HG03460 (cell line): Measurements from ENCODE around the gene VRK3.
"Not testable (repeated sequence)": the region's sequence is repeated elsewhere in the genome, so short reads cannot be mapped to it uniquely, and the experiment has no call there.

Experiments used
- ATAC-seq: cut with Tn5 transposase; IDR thresholded peaks from one replicate; pipeline ENCODE4 v1.9.1; 2021; ENCODE audit not compliant: unreplicated experiment

VRK3 gene

GRCh38 chr19:49958596-49958995 lies 66.6 kb downstream of the VRK3 start:
- not testable (repeated sequence) for ATAC-seq

DNA sequence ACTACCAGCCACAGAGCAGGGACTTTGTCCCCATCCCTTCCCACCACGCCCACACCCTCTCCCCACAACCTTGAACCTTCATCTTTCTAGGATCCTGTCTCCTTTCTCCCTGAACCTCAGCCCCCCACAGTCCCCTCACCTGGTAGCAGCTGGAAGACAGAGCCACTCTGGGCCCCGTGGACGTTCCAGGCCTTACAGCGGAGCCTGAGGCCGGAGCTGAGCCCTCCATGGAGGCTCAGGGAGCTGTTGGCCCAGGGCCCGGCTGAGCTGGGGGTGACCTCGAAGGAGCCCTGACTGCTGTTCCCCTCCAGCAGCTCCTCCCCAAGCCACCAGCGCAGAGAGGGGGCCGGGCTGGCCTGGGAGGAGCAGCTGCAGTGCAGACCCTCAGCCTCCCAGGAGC lies 67.0 kb downstream of the VRK3 start:
- not testable (repeated sequence) for ATAC-seq

DNA sequence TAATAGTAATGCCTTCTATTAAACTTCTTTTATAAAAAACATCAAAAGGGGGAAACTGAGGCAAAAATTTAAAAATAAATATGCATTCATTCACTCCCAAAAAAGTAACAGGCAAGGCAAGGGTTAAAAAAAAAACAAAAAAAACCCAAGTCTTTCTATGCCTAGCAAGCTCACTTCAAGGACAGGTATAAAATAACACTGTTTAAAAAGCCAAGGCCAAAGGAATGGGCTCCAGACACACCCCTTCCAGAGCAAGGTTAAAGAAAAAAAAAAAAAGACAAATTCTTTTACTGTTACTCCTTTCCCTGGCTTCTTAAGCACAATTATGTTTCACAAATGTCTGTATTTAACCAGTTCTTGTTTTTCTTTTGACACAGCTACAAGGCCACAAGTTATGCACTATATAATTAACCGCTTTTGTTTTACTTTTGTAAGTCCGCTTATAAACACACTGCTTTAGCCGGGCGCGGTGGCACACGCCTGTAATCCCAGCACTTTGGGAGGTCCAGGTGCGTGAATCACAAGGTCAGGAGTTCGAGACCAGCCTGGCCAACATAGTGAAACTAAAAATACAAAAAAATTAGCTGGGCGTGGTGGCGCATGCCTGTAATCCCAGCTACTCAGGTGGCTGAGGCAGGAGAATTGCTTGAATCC lies 67.8 kb downstream of the VRK3 start:
- ATAC-seq, result no peak

- no peak for ATAC-seq
Observed at GRCh38 chr19:49956115-49956495, 69.1 kb downstream of the VRK3 start.

DNA sequence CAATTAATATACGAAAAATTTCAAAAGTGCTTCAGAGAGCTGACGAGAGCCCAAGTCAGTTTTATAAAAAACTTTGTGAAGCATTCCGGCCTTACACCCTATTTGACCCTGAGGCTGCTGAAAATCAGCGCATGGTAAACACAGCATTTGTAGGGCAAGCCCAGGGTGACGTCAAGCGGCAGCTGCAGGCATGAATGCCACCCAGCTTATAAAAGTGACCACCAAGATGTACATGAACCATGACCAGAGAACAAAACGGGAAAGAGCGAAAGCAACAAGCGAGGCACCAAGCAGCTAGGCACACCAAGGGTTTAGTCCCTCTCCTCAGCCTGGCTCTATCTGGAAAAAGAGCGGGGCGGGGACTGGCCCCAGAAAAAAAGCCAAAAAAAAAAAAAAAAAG lies 70.2 kb downstream of the VRK3 start:
- no peak for ATAC-seq

GRCh38 chr19:49954092-49954829 lies 70.9 kb downstream of the VRK3 start:
- no peak for ATAC-seq

DNA sequence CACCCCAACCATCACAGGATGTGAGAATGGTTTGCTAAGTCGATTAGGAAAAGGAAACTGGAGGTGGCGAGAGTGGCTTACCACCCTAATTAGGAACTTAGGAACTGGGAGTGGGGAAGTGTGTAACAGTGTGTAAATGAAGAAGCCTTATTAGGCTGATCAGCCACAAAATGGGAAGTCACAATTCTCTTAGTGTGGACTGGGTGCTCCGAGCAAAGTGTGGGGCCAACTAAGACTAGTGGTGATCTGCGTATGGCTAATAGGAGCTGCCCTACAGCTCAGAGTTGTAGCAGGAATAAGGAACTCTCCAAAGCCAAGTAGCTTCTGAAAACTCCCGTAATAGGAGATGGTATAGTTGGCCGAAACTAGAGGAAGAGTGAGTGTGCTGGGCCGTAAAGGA lies 71.8 kb downstream of the VRK3 start:
- ATAC-seq, result no peak

DNA sequence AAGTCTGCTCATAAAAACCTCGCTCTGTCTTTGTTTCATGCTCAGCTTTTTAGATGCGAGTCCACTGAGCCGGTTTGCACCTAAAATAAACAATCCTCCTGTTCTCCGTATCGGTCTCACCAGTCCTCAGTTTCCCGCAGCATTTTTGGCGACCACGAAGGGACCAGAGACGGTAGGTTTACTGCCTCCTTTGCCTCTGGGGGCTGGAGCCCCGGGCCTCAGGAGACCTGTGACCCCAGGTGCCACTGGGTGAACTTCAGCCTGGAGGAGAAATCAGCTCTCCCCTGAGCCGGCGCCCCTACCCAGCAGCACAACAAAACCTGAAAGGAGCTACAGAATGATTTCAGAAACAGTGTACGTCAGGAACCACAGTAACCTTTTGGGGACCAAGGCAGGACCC lies 72.3 kb downstream of the VRK3 start:
- no peak for ATAC-seq

DNA sequence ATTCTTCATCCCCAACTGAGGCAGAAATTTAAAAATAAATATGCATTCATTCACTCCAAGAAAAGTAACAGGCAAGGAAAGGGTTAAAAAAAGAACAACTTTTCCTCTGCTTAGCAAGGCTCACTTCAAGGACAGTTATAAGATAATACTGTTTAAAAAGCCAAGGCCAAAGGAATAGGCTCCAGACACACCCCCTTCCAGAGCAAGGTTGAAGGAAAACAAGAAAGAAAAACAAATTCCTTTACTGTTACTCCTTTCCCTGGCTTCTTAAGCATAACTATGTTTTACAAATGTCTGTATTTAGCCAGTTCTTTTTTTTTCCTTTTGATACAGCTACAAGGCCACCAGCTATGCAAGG lies 72.7 kb downstream of the VRK3 start:
- ATAC-seq, result no peak

DNA sequence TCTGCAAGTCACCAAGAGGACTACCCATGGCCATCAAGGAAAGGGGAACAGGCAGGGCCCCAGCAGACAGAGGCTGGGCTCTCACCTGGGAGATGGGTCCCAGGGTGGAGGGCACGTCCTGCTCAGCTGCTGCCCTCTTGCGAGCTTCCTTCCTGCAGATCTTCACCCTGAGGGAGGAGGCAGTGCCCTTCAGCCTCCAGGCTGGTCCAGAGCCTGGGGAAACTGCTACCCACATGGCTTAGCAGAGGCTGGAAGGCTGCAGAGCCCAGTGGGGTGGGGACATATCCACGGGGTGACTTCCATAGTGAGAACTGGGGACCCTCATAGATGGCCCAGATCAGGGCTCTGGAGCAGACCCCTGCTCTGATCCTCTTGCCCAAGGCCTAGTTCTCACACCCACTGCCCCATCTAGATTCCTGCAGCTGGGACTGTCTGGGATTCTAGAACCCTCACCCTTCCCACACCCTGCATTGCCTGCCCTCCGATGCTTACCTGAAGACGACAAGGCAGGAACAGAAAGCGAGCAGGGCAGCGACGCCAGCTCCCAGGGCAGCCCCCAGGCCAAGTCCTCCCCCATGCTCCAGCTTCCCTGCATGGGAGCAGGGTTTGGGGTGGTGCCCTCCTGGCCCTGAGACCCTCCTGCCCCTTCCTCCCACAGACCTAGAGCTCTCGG lies 73.2 kb downstream of the VRK3 start:
- ATAC-seq, result no peak

DNA sequence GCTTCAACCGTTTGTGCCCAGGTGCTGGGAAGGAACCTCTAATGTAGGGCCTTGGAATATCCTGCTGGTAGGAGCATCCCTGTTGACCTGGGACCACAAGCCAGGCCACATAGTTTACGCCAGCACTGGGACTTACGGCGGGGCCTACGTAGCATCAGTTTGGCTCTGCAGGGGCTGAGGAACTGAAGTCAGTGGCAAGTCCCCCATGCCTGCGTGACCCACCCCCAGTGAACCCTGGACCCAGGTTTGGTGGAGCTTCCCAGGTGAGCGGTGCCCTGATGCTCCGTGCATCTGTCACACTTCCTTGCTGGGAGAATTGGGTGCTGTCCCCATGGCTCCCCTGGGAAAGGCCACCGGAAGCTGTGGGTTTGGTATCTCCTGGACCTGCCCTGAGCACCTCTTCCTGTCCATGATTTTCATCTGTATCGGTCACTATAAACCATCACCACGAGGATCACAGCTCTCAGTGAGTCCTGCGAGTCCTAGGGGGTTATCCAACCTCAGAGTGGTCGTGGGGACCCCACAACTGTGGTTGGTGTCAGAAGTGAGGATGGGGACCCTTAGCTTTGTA lies 74.1 kb downstream of the VRK3 start:
- ATAC-seq, result no peak

DNA sequence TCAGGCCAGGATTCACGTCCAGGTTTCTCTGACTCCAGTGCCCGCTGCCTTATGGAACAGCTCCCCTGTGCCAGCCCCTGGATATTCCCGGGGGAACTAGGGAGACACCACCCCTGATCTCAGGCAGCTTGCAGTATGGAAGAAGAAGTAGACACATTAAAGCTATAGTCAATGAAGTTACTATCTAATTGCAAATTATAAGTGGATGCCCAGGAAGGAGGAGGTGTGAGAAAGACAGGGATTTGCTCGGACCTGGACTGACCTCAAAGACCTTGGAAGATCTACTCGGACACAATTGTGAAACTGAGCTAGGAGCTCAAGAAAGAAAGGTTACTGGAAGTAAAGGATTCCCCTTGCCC lies 74.6 kb downstream of the VRK3 start:
- no peak for ATAC-seq

GRCh38 chr19:49949742-49950589 lies 75.2 kb downstream of the VRK3 start:
- no peak for ATAC-seq

DNA sequence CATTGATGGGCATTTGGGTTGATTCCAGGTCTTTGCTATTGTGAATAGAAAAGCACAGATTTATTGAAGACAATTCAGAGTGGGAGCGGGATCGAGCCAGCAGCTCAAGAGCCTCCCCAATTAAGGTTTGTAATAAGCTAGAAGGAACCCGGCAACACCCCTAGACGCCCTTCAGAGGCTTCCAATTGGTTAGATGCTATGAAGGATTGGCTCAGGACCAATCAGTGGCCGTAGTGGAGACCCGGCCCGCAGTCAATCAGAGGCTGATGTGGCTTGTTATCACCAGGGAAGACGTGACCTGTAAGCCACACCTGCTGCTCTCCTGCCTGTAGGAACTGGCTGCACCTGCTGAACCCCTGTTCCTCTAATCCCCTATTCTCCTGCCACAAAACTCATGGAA lies 78.8 kb downstream of the VRK3 start:
- ATAC-seq, result no peak

DNA sequence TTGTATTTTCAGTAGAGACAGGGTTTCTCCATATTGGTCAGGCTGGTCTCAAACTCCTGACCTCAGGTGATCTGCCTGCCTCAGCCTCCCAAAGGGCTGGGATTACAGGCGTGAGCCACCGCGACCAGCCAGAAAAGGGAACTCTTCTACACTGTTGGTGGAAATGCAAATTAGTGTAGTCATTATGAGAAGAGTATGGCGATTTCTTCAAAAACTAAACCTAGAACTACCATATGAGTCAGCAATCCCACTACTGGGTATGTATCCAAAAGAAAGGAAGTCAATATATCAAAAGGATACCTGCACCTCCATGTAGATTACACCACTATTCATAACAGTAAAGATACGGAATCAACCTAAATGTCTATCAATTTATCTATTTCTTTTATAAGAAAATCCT lies 80.6 kb downstream of the VRK3 start:
- not testable (repeated sequence) for ATAC-seq

- ATAC-seq, result no peak
Observed at GRCh38 chr19:49940482-49940791, 84.7 kb downstream of the VRK3 start.

DNA sequence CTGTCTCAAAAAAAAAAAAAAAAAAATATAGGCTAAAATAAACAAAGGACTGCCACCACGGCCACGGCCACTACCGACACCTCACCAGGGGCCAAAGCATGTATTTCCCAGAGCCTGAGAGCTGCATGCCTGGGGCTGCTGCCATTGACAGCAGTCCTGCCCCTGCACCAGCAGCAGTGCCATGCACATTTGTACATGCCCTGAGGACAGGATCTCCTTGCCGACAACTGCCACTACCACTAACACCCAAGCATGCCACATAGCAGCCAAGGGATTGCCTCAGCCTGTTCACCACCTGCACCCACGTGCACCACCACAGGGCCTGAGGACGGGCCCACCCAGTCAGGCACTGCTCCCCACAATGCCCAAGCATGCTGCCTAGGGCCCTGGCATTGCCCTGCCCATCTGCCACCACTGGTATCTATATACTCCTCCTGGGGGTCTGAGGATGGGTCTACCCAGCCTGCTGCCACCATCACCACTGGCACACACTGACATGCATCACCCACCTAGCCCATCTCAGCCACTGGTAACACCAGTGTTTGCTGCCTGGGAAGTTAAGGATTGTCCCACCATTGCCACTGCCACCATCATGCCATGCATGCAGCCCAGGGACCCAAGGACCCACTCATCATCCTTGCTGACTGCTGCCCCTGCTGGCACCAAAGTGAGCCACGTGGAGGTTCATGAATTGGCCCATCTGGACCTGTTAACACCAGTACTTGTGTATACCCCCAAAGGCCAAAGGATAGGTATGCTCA lies 85.3 kb downstream of the VRK3 start:
- no peak for ATAC-seq

- no peak for ATAC-seq
Observed at GRCh38 chr19:49938662-49939061, 86.5 kb downstream of the VRK3 start.

DNA sequence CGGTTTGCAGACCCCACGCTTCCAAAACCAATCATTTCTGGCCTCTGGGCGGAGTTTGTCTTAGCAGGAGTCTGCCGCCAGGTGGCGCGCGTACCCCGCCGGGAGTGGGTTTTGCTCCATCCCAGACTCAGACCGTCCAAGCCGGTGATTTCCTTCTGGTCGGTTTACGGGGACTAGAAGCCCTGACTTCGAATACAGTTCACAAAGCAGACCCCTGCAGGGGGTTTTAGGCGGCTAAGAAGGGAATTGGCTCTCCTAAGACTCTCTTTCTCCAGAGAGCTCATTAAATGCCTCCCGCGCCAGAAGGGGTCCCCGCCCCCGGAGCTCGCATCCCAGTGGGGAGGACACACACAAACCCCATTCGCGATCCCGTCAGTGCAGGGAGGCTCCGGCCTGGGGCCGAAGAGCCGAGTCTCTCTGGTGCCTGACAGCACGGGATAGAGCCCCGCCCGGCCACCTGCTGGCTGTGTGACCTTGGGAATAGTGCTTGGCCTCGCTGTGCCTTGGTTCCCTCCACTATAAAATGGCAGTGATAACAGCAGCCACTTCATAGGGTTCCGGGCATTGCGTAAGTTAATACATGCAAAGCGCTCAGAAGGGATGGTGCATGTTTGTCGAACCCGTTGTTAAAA lies 87.3 kb downstream of the VRK3 start:
- ATAC-seq, result no peak

- no peak for ATAC-seq
Observed at GRCh38 chr19:49936549-49936948, 88.6 kb downstream of the VRK3 start.
